Stimulated activated memory B cell treated with anti-CD40 and anti-IgM and Interleukin-4, amounts not matched to agents 10 μg/mL and 1 μg/mL and 100 μg/mL, for 72 hours (primary cell): ENCODE data around the gene PPARG.
"Not testable (repeated sequence)": the region's sequence is repeated elsewhere in the genome, so short reads cannot be mapped to it uniquely, and the experiment has no call there.

Source experiments
- ATAC-seq: fragments of 150-1000 bp; cut with Tn5 transposase; 2 replicates; pipeline ENCODE4 v1.10.0; 2021
- H3K27ac Mint-ChIP-seq: one replicate; pipeline ENCODE4 v1.8.0; 2022; ENCODE audit warnings: mild to moderate bottlenecking, mixed read lengths
- H3K27me3 Mint-ChIP-seq: one replicate; pipeline ENCODE4 v1.8.0; 2022; ENCODE audit warnings: mixed read lengths
- H3K36me3 Mint-ChIP-seq: one replicate; pipeline ENCODE4 v1.8.0; 2022; ENCODE audit warnings: mixed read lengths
- H3K4me1 Mint-ChIP-seq: one replicate; pipeline ENCODE4 v1.8.0; 2022; ENCODE audit warnings: mixed read lengths
- H3K4me3 Mint-ChIP-seq: one replicate; pipeline ENCODE4 v1.8.0; 2022; ENCODE audit warnings: mild to moderate bottlenecking, moderate library complexity, mixed read lengths
- H3K9me3 Mint-ChIP-seq: one replicate; pipeline ENCODE4 v1.8.0; 2022; ENCODE audit warnings: mixed read lengths

Gene PPARG

DNA sequence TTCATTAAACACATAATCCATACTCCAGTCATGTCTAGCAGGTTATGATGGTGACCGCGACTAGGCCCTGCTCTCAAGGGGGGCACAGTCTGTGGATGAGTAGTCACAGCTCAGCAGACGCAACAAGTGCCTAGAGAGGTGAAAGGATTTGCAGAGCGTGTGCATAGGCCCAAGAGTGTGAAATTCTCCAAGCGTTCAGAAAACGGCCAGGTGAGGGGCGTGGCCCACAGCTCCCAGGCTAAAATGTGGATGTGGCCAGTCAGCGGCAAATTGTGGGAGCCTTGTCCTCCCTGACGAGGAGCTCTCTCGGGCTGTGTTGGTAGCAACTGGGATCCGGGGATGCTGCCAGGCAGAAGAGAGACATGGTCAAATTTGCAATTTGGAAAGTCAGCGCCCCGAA, 149.0 kb downstream of the PPARG start:
- Mint-ChIP-seq H3K27ac (no peak overlapping the region), H3K4me3 (no peak overlapping the region), H3K27me3 (peaks cover 36% of the 10 kb centered on the region), H3K4me1 (no peaks in the 10 kb centered on the region), H3K36me3 (no peaks in the 10 kb centered on the region), H3K9me3 (no peaks in the 10 kb centered on the region)
- ATAC-seq = no peak

DNA sequence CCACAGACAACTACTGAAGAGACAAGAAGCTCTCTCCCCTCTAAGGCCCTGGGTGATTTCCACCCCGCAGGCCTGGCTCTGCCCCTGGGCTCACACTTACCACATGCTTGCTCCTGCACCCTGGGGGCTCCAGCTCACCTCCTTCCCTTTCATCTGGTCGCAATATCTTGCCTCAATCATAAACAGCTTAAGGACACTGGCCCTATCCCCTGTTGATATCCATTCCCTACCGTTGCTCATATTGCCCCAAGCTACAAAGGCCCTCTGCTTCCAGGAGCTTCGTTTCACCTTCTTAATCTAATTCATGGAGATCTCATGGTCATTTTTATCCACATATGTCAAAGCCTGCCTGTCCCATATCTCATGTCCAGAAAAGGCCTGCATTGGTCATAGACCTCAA, 149.4 kb downstream of the PPARG start:
- H3K27me3 Mint-ChIP-seq = peaks cover 40% of the 10 kb centered on the region
- no peaks in the 10 kb centered on the region for H3K9me3 Mint-ChIP-seq
- H3K4me1 Mint-ChIP-seq = no peaks in the 10 kb centered on the region
- no peaks in the 10 kb centered on the region for H3K36me3 Mint-ChIP-seq
- H3K27ac Mint-ChIP-seq = no peak overlapping the region
- ATAC-seq = no peak
- no peak overlapping the region for H3K4me3 Mint-ChIP-seq

DNA sequence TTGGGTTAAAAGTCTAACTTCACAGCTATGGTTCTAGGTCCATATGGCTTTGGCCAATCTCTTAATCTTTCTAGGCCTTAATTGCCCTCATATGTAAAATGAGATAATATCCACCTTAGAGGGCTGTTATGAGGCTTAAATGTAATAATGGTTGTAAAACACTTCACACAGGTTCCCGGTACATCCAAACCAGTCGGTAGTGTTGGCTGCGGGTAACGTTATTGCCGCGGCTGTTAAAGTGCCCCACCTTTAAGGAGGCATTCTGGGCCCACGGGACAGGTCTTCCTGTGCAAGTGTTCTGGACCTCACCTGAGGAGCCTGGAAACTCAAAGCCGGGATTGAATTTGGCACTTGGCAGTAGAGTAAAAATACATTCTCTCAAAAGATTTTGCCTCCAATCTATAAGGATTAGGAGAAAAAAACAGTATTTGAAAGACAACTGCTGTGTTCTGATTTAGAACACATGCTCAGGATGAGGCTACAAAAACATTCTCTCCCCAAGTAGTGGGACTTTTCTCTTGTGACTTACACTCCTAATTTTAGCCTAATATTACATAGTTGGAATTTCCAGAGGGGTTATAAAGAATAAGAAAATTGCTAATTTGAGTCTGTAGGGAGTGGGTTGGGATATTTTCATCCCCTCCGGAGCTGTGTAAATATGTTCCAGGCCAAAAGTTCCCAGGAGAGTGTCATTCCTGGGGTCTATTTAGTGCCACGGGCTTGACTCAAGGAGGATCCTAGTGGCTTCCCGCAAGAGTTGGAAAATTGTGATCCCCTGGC, 150.5 kb downstream of the PPARG start:
- H3K36me3 Mint-ChIP-seq = no peaks in the 10 kb centered on the region
- peaks cover 47% of the 10 kb centered on the region for H3K27me3 Mint-ChIP-seq
- no peak overlapping the region for H3K27ac Mint-ChIP-seq
- H3K4me1 Mint-ChIP-seq = no peaks in the 10 kb centered on the region
- no peak overlapping the region for H3K4me3 Mint-ChIP-seq
- no peak for ATAC-seq
- no peaks in the 10 kb centered on the region for H3K9me3 Mint-ChIP-seq

DNA sequence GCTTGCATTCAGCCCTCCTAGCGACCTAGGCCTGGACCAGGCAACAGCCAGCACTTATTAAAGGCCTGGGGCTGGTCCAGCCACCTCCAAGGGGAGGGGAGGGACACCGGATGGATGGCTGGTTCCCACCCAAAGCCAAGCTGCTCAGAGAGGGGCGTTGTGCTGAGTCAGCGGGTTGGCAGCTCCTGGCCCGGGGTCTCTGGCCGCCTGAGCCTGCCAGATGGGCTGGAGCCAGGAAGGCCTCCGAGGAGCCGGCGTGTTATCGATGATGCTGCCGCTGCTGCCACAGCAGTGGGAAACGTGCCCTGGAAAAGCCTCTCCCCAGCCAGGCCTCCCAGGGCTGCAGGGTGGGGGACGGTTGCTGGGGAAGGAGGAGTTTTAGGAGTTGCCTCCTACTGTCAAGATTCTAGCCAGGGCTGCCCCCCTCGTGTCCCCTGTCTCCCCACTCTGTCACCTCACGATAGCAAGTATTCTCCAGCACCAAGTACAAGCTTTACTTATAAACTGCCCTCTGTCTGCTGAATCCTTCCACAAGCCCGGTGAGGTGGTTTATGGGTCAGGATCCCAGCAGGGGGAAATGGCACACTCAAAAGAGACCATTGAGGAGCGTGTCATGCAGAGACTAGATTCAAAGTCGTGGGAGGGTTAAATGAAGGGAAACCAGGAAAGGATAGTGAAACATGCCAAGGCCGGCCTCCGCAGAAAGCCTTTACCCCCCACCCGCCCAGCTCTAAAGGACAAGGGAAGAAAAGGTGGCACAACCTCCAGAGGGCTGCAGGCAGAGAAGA, 152.3 kb downstream of the PPARG start:
- Mint-ChIP-seq H3K4me1 (no peaks in the 10 kb centered on the region), H3K36me3 (no peaks in the 10 kb centered on the region), H3K9me3 (no peaks in the 10 kb centered on the region), H3K27me3 (peaks cover 48% of the 10 kb centered on the region), H3K27ac (no peak overlapping the region), H3K4me3 (no peak overlapping the region)
- ATAC-seq = no peak

DNA sequence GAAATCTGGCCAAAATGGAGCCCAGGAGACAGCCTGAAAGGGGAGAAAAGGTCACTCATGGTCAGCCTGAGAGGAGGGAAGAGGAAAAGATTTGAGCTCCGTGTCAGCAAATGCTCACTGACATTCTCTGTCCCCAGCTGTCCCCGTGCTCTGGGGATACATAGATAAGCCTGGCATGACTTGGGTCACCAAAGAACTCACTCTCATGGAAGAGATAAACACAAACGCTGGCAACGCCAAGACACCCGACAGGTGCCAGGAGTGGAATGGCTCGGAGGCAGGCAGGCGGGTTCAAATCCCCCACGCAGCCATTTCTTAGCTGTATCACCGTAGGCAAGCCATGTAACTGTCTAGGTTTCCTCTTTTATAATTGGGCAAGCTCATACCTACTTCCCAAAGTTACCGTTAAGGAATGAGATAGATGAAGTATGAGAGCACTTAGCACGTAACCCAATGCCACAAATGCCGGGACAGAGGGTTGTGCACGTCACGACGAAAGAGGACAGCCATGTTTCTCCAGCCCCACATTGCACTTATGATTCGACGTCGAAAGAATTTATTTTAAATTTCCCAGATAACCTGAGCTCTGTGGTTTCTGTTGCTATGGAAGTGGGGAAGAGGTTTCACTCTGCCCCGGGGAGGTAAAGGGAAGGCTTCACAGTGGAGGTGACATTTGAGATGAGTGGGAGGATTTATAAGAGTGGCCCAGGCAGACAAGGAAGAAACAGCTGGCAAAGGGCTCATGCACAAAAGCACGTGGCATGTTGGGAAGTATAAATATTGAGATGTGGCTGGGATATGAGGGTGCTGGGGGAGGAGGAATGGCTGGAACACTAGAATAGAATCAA, 154.0 kb downstream of the PPARG start:
- Mint-ChIP-seq H3K4me1 (no peaks in the 10 kb centered on the region), H3K27ac (no peak overlapping the region), H3K36me3 (no peaks in the 10 kb centered on the region), H3K9me3 (peaks cover under 1% of the 10 kb centered on the region), H3K4me3 (no peak overlapping the region), H3K27me3 (peaks cover 36% of the 10 kb centered on the region)
- ATAC-seq = no peak

DNA sequence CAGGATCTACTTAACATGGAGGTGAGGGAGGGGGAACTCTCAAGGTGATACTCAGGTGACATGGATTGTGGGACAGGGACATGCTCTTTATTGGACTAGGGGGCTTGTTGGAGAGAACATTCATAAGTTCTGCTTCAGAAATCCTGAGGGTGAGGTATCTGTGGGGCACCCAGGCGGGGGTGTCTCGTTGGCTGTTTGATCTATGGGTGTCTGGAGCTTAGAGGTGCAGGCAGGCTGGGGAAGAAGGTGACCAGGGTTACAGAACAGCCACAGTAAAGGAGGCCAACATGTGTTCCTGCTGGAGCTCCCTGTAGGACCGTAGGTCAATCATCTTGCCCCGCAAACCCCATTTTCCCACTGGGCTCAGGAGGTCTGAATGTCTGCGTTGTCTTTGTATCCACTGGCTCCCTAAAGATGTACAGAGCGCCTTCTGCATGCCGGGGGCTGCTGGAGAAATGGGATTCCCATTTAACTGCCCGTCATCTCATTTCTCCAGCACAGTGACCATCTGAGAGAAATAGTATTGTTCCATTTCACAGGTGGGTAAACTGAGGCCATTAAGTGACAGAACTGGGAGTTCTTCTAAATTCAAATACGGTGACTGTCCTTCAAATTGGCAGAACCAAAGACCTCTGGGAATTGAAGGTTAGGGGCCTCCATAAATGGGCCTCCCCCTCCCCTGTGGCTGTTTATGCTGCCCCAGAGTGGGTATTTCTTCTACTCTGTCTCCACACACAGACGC, 155.1 kb downstream of the PPARG start:
- Mint-ChIP-seq H3K27ac (no peak overlapping the region), H3K4me1 (no peaks in the 10 kb centered on the region), H3K4me3 (no peak overlapping the region), H3K9me3 (peaks cover 3% of the 10 kb centered on the region), H3K27me3 (peaks cover 36% of the 10 kb centered on the region), H3K36me3 (no peaks in the 10 kb centered on the region)
- ATAC-seq = no peak

DNA sequence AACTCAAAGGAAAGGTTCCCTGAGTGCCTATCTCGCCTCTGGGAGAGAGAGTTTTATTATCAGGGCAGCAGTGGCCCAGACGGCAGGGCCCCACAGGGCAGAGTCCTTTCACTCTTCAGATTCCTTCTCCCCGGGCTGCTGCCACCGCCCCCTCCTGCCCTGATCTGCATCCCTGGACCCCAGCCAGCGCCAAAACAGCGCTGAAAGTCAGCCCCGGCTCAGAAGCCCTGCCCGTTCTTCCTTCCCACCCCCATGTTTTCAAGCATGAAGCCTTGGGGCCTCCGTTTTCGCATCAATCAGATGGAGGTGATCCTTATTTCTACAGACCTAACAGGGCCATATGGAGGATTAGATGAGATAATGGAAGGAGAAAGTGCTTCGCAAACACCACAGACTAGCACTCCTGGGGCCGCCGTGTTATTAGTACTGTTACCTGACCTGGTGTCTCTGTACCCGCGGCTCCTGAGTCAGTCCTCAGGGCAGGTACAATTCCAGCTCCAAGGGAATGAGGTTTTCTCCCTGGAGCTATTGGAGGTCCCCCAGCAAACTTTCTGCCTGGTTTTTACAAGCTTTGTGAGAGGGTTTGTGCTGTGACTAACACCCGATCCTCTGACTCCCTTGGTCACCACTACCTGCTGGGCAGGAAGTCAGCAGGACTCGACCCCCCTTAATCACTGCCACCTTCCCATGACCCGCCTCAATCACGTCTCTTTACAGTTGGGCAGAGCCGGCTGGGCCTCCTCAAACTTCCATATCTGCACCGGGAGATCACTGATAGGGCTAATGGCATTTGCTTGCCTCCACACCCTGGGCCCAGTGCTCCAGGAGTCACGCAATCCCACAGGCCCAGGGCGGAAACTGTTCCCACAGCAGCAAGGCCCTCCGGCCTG, 156.0 kb downstream of the PPARG start:
- no peaks in the 10 kb centered on the region for H3K36me3 Mint-ChIP-seq
- no peak overlapping the region for H3K4me3 Mint-ChIP-seq
- H3K9me3 Mint-ChIP-seq = peaks cover 3% of the 10 kb centered on the region
- no peak for ATAC-seq
- no peaks in the 10 kb centered on the region for H3K4me1 Mint-ChIP-seq
- H3K27me3 Mint-ChIP-seq = peaks cover 36% of the 10 kb centered on the region
- H3K27ac Mint-ChIP-seq = no peak overlapping the region

DNA sequence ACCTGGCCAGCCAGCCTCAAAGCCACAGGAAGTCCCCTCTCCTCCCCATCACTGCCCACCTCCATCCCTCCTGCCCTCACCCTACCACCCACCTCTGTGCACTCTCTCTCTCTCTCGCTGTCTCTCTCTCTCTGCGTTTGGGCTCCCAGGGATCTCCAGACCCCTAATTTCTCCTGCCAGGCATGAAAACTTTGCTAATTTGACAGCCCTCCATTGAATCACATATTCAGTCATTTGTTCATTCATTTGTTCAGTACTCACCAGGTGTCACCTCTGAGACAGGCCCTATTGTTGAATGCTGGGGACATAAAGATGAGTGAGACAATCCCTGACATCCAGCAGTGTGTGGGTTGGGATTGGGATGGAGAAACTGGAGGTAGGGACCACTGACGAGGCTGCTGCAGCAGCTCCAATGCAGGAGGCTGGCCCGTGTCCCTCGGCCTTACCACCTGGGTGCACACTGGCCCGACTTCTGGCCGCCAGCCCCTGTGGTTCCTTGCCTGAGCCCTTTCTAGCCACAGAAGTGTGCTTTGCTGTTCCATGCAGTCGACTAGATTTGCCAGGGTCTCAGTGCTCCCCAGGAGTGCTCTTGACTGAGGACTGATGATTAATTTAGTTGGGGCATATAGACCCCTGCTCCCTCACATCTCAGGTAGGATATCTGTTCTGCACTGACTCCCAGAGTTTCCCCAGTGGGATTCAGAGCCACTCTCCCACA, 156.8 kb downstream of the PPARG start:
- no peak for ATAC-seq
- Mint-ChIP-seq H3K4me1 (no peaks in the 10 kb centered on the region), H3K36me3 (no peaks in the 10 kb centered on the region), H3K4me3 (no peak overlapping the region), H3K9me3 (peaks cover 3% of the 10 kb centered on the region), H3K27ac (no peak overlapping the region), H3K27me3 (peaks cover 36% of the 10 kb centered on the region)

DNA sequence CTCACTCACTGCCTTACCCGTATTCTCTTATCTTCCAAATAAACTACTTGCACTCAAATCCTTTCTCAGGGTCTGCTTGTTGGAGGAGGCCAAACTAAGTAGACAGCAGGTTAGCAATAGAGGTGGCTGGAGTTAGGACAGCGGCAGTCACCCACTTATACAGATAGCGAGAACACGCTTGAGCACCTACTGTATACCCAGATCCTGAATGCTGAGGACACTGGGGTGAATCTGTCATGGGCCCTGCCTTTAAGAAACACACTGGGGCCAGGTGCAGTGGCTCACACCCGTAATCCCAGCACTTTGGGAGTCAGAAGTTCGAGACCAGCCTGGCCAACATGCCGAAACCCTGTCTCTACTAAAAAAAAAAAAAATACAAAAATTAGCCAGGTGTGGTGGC, 157.4 kb downstream of the PPARG start:
- Mint-ChIP-seq H3K9me3 (peaks cover 3% of the 10 kb centered on the region), H3K4me3 (no peak overlapping the region), H3K27me3 (peaks cover 36% of the 10 kb centered on the region), H3K36me3 (no peaks in the 10 kb centered on the region), H3K27ac (no peak overlapping the region), H3K4me1 (no peaks in the 10 kb centered on the region)
- ATAC-seq = no peak

DNA sequence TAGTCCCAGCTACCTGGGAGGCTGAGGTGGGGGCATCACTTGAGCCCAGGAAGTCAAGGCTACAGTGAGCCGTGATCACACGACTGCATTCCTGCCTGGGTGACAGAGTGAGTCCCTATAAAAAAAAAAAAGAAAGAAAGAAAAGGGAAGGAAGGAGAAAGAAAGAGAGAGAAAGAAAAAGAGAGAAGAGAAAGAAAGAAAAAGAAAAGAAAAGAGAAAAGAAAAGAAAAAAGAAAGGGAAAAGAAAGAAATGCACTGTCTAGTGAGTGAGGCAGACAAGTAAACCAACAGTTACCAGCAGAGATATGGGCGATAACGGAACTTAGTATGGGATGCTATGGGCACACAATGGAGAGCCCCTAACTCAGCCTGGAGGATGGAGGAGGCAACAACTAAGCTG, 158.2 kb downstream of the PPARG start:
- Mint-ChIP-seq H3K9me3 (peaks cover 3% of the 10 kb centered on the region), H3K4me1 (no peaks in the 10 kb centered on the region), H3K36me3 (no peaks in the 10 kb centered on the region), H3K27ac (no peak overlapping the region), H3K4me3 (no peak overlapping the region), H3K27me3 (peaks cover 36% of the 10 kb centered on the region)
- no peak for ATAC-seq

DNA sequence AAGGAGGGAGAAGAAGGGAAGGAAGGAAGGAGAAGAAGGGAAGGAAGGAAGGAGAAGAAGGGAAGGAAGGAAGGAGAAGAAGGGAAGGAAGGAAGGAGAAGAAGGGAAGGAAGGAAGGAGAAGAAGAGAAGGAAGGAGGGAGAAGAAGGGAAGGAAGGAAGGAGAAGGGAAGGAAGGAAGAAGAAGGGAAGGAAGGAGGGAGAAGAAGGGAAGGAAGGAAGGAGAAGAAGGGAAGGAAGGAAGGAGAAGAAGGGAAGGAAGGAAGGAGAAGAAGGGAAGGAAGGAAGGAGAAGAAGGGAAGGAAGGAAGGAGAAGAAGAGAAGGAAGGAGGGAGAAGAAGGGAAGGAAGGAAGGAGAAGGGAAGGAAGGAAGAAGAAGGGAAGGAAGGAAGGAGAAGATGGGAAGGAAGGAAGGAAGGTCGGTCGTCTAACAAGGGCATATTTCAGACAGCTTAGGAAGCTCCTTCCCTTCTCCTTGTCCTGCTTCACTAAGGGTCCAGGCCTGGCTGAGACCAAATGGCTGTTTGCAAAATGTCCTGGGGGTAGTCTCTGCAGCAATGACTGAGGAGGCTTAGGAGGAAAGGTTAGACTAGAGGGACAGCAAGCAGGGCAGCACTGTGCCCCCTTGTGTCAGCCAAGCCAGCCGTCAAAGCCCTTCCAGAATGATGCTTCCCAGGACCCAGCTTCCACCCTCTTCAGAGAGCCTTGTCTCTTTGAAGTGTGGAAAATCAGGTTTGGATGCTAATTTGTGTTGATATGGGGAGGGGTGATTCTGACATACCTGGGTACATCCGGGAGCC, 159.7 kb downstream of the PPARG start:
- not testable (repeated sequence) for H3K27ac Mint-ChIP-seq, H3K36me3 Mint-ChIP-seq, H3K9me3 Mint-ChIP-seq, ATAC-seq, H3K4me3 Mint-ChIP-seq, H3K4me1 Mint-ChIP-seq
- peaks cover 24% of the 10 kb centered on the region for H3K27me3 Mint-ChIP-seq

DNA sequence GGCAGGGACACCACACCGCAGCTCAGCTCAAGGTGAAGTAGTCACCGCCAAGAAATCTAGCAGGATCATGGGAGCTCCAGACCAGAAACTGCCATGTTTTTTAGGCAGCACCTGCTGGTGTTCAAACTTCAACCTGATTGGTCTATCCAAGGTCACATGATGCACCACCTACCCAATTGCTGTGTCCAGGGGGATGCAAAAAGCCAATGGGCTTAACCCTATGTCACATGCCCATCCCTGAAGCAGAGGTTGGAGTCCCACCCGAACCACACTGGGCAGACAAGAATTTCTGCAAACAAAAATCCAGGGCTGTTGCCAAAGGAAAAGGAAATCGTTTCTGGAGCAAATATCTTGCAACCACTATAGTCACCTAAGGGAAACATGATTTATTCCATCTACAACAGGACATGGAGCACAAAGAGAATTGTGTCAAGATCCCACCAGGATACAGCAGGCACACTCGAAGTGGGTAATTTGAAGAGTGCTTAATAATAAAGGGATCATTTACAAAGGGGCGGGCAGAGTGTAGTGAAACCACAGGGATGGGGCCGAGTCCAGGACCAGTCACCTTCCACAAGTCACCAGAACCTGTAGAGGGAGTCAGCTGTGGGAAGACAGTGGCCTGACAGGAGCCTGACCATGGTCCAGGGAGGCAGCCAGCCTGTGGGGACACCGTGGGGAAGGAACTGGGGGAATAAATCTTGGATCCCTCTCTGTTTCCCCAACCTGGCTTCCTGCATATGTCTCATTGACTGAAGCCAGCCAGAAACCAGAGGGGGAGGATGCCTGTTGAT, 161.2 kb downstream of the PPARG start:
- Mint-ChIP-seq H3K4me1 (no peaks in the 10 kb centered on the region), H3K4me3 (no peak overlapping the region), H3K36me3 (no peaks in the 10 kb centered on the region), H3K27ac (no peak overlapping the region), H3K27me3 (peaks cover 14% of the 10 kb centered on the region), H3K9me3 (peaks cover 3% of the 10 kb centered on the region)
- no peak for ATAC-seq
